H9 (cell line): Measurements from ENCODE around the gene LARGE1. TPM values are rescaled to one million over a fixed set of nuclear protein-coding genes. Genes with fewer than 3 reads are reported as not detected.

Experiments used
- DNase-seq: peaks from one replicate; pipeline ENCODE4 v3.0.0-alpha.2; 2017
- H2AFZ ChIP-seq: one replicate; pipeline ENCODE4 v1.6.1; 2013; ENCODE audit warnings: mild to moderate bottlenecking, low read length, control low read depth, moderate library complexity
- H2AK5ac ChIP-seq: 2 replicates; pipeline ENCODE4 v1.6.1; 2013; ENCODE audit warnings: low read length, control low read depth, mixed read lengths; ENCODE audit not compliant: insufficient read length
- H2BK120ac ChIP-seq: one replicate; pipeline ENCODE4 v1.6.1; 2013; ENCODE audit warnings: low read depth, mild to moderate bottlenecking, low read length, control low read depth, inconsistent platforms; ENCODE audit not compliant: poor library complexity, severe bottlenecking
- H2BK12ac ChIP-seq: 2 replicates; pipeline ENCODE4 v1.6.1; 2013; ENCODE audit warnings: low read length, control low read depth, mixed read lengths, low read depth; ENCODE audit not compliant: insufficient read length
- H2BK15ac ChIP-seq: 2 replicates; pipeline ENCODE4 v1.6.1; 2013; ENCODE audit warnings: low read depth, low read length, control low read depth
- H2BK20ac ChIP-seq: one replicate; pipeline ENCODE4 v1.6.1; 2013; ENCODE audit warnings: low read depth, mild to moderate bottlenecking, low read length, control low read depth, inconsistent platforms; ENCODE audit not compliant: poor library complexity, severe bottlenecking
- H2BK5ac ChIP-seq: 2 replicates; pipeline ENCODE4 v1.6.1; 2013; ENCODE audit warnings: low read length, control low read depth, mixed read lengths; ENCODE audit not compliant: insufficient read length
- H3K14ac ChIP-seq: 2 replicates; pipeline ENCODE4 v1.6.1; 2013; ENCODE audit warnings: low read length, control low read depth; ENCODE audit not compliant: insufficient read depth
- H3K18ac ChIP-seq: 2 replicates; pipeline ENCODE4 v1.6.1; 2013; ENCODE audit warnings: low read depth, mild to moderate bottlenecking, mixed read lengths, low read length, control low read depth; ENCODE audit not compliant: insufficient read length
- H3K23ac ChIP-seq: 2 replicates; pipeline ENCODE4 v1.6.1; 2013; ENCODE audit warnings: low read length, control low read depth, mixed read lengths, low read depth; ENCODE audit not compliant: insufficient read length
- H3K23me2 ChIP-seq: 2 replicates; pipeline ENCODE4 v1.6.1; 2013; ENCODE audit warnings: low read depth, mild to moderate bottlenecking, mixed read lengths, low read length, control low read depth; ENCODE audit not compliant: insufficient read length, poor library complexity, severe bottlenecking
- H3K27ac ChIP-seq: 2 replicates; pipeline ENCODE4 v1.5.1; 2013; ENCODE audit warnings: low read length, control low read depth, mixed read lengths, low read depth; ENCODE audit not compliant: insufficient read length
- H3K27me3 ChIP-seq: 2 replicates; pipeline ENCODE4 v1.6.1; 2013; ENCODE audit warnings: low read length, control low read depth, inconsistent platforms; ENCODE audit not compliant: insufficient read depth
- H3K4ac ChIP-seq: 2 replicates; pipeline ENCODE4 v1.6.1; 2013; ENCODE audit warnings: low read depth, mild to moderate bottlenecking, control low read depth, inconsistent platforms, low read length, moderate library complexity
- H3K4me1 ChIP-seq: 2 replicates; pipeline ENCODE4 v1.6.1; 2013; ENCODE audit warnings: low read length, control low read depth, inconsistent platforms; ENCODE audit not compliant: insufficient read depth
- H3K4me2 ChIP-seq: 2 replicates; pipeline ENCODE4 v1.6.1; 2013; ENCODE audit warnings: low read length, control low read depth, mixed read lengths; ENCODE audit not compliant: insufficient read length, insufficient read depth
- H3K56ac ChIP-seq: 2 replicates; pipeline ENCODE4 v1.6.1; 2013; ENCODE audit warnings: low read depth, mild to moderate bottlenecking, mixed read lengths, low read length, control low read depth; ENCODE audit not compliant: insufficient read length
- H3K79me1 ChIP-seq: 2 replicates; pipeline ENCODE4 v1.6.1; 2013; ENCODE audit warnings: low read depth, mild to moderate bottlenecking, moderate library complexity, low read length, control low read depth, inconsistent platforms; ENCODE audit not compliant: insufficient read depth, poor library complexity, severe bottlenecking
- H3K79me2 ChIP-seq: 2 replicates; pipeline ENCODE4 v1.6.1; 2013; ENCODE audit warnings: low read length, control low read depth, inconsistent platforms; ENCODE audit not compliant: insufficient read depth
- H3K9ac ChIP-seq: 2 replicates; pipeline ENCODE4 v1.6.1; 2013; ENCODE audit warnings: low read length, control low read depth, mixed read lengths; ENCODE audit not compliant: insufficient read length; ENCODE audit errors: extremely low read depth
- H3K9me3 ChIP-seq: one replicate; pipeline ENCODE4 v1.6.1; 2013; ENCODE audit warnings: low read depth, low read length, inconsistent platforms; ENCODE audit not compliant: control insufficient read depth
- H3T11ph ChIP-seq: one replicate; pipeline ENCODE4 v1.6.1; 2013; ENCODE audit warnings: mild to moderate bottlenecking, low read length, control low read depth, inconsistent platforms
- H4K20me1 ChIP-seq: one replicate; pipeline ENCODE4 v1.6.1; 2013; ENCODE audit not compliant: control insufficient read depth, insufficient read length, insufficient read depth
- H4K5ac ChIP-seq: 2 replicates; pipeline ENCODE4 v1.6.1; 2013; ENCODE audit warnings: low read depth, mild to moderate bottlenecking, mixed read lengths, low read length, control low read depth; ENCODE audit not compliant: insufficient read length
- H4K8ac ChIP-seq: replicated peaks from 2 replicates; pipeline ENCODE4 v1.6.1; 2013; ENCODE audit warnings: low read length, control low read depth, mixed read lengths, low read depth; ENCODE audit not compliant: insufficient read length
- H4K91ac ChIP-seq: 2 replicates; pipeline ENCODE4 v1.6.1; 2013; ENCODE audit warnings: low read depth, mild to moderate bottlenecking, moderate library complexity, mixed read lengths, low read length, control low read depth; ENCODE audit not compliant: insufficient read length
- H3K27ac Mint-ChIP-seq, 3 experiments: 2 replicates in 2 of 3; 3 replicates in 1 of 3; pipeline ENCODE4 v1.8.0; 2020 to 2021; ENCODE audit warnings: mixed read lengths in 3 of 3, mild to moderate bottlenecking in 1 of 3, moderate library complexity in 1 of 3
- H3K27me3 Mint-ChIP-seq: 2 replicates; pipeline ENCODE4 v1.8.0; 2021; ENCODE audit warnings: low read depth, mild to moderate bottlenecking, moderate library complexity, mixed read lengths
- H3K36me3 Mint-ChIP-seq, 3 experiments: 2 replicates in 2 of 3; 3 replicates in 1 of 3; pipeline ENCODE4 v1.8.0; 2020 to 2021; ENCODE audit warnings: low read depth in 3 of 3, mixed read lengths in 3 of 3; ENCODE audit not compliant: insufficient read depth in 1 of 3
- H3K4me1 Mint-ChIP-seq, 2 experiments: 2 replicates each; pipeline ENCODE4 v1.8.0; 2020; ENCODE audit warnings: mixed read lengths in 2 of 2
- H3K4me3 Mint-ChIP-seq, 2 experiments: 2 replicates in 1 of 2; 3 replicates in 1 of 2; pipeline ENCODE4 v1.8.0; 2020 to 2021; ENCODE audit warnings: mild to moderate bottlenecking in 2 of 2, mixed read lengths in 2 of 2, moderate library complexity in 1 of 2
- H3K9me3 Mint-ChIP-seq, 2 experiments: 2 replicates in 1 of 2; 3 replicates in 1 of 2; pipeline ENCODE4 v1.8.0; 2020; ENCODE audit warnings: mild to moderate bottlenecking in 2 of 2, mixed read lengths in 2 of 2, moderate library complexity in 1 of 2
- WGBS: extraction: QIAGEN DNeasy Blood & Tissue Kit; methylation state at CpG from one replicate; pipeline ENCODE4 v1.1.7; 2013; ENCODE audit warnings: missing lambda C conversion rate, low lambda C conversion rate, mixed read lengths; ENCODE audit not compliant: insufficient read length; ENCODE audit errors: extremely low coverage; 5-methylcytosine and 5-hydroxymethylcytosine counted together
- total RNA-seq: library from RNA; stranded (reverse); gene quantifications from 2 replicates; pipeline ENCODE4 v1.2.1, GENCODE V29; 2021
- TF ChIP-seq, protein P1 (sequence below): fragments of 200-600 bp; sonication (generic); conservative IDR thresholded peaks from 3 replicates; pipeline ENCODE4 v1.8.0; 2021; ENCODE audit warnings: antibody characterized with exemption, mild to moderate bottlenecking

LARGE1 gene
- total RNA-seq, 1 experiment from 2014 or later, result 43.5 TPM

DNA sequence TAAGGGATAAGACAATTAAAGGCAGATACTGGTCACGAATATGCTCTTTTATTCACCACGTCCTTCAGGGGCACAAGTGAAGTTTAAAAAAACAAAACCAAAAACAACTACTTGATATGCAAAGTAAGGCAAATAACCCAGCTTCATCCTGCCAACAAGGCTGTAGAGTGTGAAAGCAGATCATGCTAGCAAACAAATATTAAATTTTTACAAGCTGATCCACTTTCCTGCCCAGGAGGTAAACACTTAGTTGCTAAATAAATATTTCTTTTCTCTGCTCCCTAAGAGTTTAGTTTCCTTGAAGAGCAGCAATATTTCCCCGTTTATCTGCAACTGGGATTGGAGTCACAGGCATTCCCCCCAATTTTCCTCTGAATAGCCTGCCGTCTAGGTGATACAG is 300.2 kb downstream of the LARGE1 start:
- WGBS, result no CpG with 5 or more reads among the region's 4 CpGs
- H3K27me3 Mint-ChIP-seq, result no peaks in the 10 kb centered on the region
- TF ChIP-seq, protein P1, sequence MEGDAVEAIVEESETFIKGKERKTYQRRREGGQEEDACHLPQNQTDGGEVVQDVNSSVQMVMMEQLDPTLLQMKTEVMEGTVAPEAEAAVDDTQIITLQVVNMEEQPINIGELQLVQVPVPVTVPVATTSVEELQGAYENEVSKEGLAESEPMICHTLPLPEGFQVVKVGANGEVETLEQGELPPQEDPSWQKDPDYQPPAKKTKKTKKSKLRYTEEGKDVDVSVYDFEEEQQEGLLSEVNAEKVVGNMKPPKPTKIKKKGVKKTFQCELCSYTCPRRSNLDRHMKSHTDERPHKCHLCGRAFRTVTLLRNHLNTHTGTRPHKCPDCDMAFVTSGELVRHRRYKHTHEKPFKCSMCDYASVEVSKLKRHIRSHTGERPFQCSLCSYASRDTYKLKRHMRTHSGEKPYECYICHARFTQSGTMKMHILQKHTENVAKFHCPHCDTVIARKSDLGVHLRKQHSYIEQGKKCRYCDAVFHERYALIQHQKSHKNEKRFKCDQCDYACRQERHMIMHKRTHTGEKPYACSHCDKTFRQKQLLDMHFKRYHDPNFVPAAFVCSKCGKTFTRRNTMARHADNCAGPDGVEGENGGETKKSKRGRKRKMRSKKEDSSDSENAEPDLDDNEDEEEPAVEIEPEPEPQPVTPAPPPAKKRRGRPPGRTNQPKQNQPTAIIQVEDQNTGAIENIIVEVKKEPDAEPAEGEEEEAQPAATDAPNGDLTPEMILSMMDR, result no peak

More for the DNA sequence above, 300.2 kb downstream of the LARGE1 start:
- H3K9me3 Mint-ChIP-seq, result peaks cover 5 to 6% of the 10 kb centered on the region in 2 experiments; a peak in 3 of 5 replicates
- H3K27ac Mint-ChIP-seq, result no peak overlapping the region
- no peak overlapping the region for H3K4me3 Mint-ChIP-seq
- no peaks in the 10 kb centered on the region for H3K79me1 ChIP-seq
- H4K8ac ChIP-seq, result no peak overlapping the region
- no peaks in the 10 kb centered on the region for H3K23me2 ChIP-seq
- H2BK15ac ChIP-seq, result no peak overlapping the region
- H3K18ac ChIP-seq, result no peak overlapping the region
- no peak overlapping the region for H2BK5ac ChIP-seq
- no peak overlapping the region for H3K56ac ChIP-seq
- no peak overlapping the region for H3K27ac ChIP-seq
- H2BK120ac ChIP-seq, result no peak overlapping the region
- H3K14ac ChIP-seq, result no peak overlapping the region
- no peak overlapping the region for H2BK12ac ChIP-seq
- no peak overlapping the region for H3K23ac ChIP-seq
- H3K79me2 ChIP-seq, result no peaks in the 10 kb centered on the region
- H3K4ac ChIP-seq, result no peak overlapping the region
- H4K5ac ChIP-seq, result no peak overlapping the region
- H2BK20ac ChIP-seq, result no peak overlapping the region
- no peak overlapping the region for H2AK5ac ChIP-seq
- no peaks in the 10 kb centered on the region for H3K4me1 ChIP-seq
- no peaks in the 10 kb centered on the region for H4K20me1 ChIP-seq
- H3K4me2 ChIP-seq, result no peak overlapping the region
- no peaks in the 10 kb centered on the region for H3K27me3 ChIP-seq
- H3K9me3 ChIP-seq, result no peaks in the 10 kb centered on the region
- H2AFZ ChIP-seq, result no peak overlapping the region
- no peak overlapping the region for H3T11ph ChIP-seq
- H3K36me3 Mint-ChIP-seq, result peaks cover 15 to 39% (median 26%) of the 10 kb centered on the region in 3 experiments
- no peak overlapping the region for H4K91ac ChIP-seq
- DNase-seq, result no peak
- H3K4me1 Mint-ChIP-seq, result peaks cover 3 to 5% of the 10 kb centered on the region in 2 experiments
- no peak overlapping the region for H3K9ac ChIP-seq
